ENCODE results near the gene OR6X1.

The OR6X1 gene

DNA sequence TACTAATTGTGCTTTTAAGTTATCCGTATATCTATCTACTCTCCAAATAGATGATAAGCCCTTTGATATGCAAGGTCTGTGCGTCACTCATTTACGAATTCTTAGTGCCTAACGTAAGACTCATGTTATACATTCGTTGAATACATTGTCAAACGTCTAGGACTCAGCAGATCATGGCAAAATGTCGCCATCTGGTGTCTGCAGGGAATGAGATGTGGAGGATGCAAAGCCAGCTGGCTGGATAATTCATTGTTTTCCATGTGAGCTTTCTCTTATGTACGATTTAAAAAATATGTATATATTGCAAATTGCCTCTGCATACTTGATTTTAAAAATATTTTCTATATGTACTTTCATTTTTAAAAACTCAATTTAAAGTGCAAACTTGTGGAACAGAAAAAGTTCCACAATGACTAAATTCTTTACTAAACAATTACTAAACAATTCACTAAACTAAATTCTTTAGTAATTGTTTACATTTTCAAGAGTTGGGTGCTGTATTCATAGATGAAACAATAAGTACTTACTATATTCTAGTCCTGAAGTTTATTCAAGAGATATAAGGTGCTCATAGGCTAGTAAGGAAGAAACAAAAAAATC is 46.6 kb downstream of the OR6X1 start:
- H3K27ac ChIP-seq (ENCODE audit: low read depth, low read length): no peak overlapping the region
- H3K9me3 ChIP-seq (ENCODE audit: control insufficient read depth in 5 of 5, low read length in 5 of 5): no peaks in the 10 kb centered on the region
- peaks cover 0 to 3% (median 0%) of the 10 kb centered on the region in 5 donors for H3K4me1 ChIP-seq (ENCODE audit: control insufficient read depth in 5 of 5, insufficient read depth in 5 of 5, low read length in 5 of 5)
- no peaks in the 10 kb centered on the region for H3K36me3 ChIP-seq (ENCODE audit: control insufficient read depth in 5 of 5, insufficient read depth in 5 of 5, low read length in 5 of 5)
- no peak overlapping the region for H3K4me3 ChIP-seq (ENCODE audit: low read depth in 1 of 5, low read length in 5 of 5)
- H3K27me3 ChIP-seq (ENCODE audit: control insufficient read depth in 5 of 5, insufficient read depth in 4 of 5, low read length in 5 of 5): peaks cover 0 to 4% (median 0%) of the 10 kb centered on the region in 5 donors
- no peak overlapping the region for H3K9ac ChIP-seq (ENCODE audit: low read length in 5 of 5)

DNA sequence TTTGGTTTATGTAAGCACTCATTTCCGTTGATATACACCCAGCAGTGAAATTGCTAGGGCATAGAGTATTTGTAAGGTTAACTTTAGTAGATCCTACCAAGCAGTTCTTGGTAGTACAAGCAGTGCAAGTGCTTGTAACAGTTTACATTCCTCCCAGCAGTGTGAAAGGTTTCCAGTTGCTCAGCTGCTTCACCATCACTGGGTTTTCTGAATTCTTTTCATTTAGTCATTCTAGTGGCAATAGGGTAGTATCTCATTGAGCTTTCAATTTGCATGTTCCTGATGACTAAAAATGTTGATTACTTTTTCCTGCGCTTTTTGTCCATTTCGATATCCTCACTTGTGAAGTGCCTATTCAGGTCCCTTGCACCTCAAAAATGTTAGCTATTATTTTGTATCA is 47.1 kb downstream of the OR6X1 start:
- no peak overlapping the region for H3K4me3 ChIP-seq (ENCODE audit: low read depth in 1 of 5, low read length in 5 of 5)
- peaks cover 0 to 4% (median 0%) of the 10 kb centered on the region in 5 donors for H3K27me3 ChIP-seq (ENCODE audit: control insufficient read depth in 5 of 5, insufficient read depth in 4 of 5, low read length in 5 of 5)
- H3K4me1 ChIP-seq (ENCODE audit: control insufficient read depth in 5 of 5, insufficient read depth in 5 of 5, low read length in 5 of 5): peaks cover 0 to 3% (median 0%) of the 10 kb centered on the region in 5 donors
- no peaks in the 10 kb centered on the region for H3K9me3 ChIP-seq (ENCODE audit: control insufficient read depth in 5 of 5, low read length in 5 of 5)
- H3K27ac ChIP-seq (ENCODE audit: low read depth, low read length): no peak overlapping the region
- H3K9ac ChIP-seq (ENCODE audit: low read length in 5 of 5): no peak overlapping the region
- H3K36me3 ChIP-seq (ENCODE audit: control insufficient read depth in 5 of 5, insufficient read depth in 5 of 5, low read length in 5 of 5): no peaks in the 10 kb centered on the region

DNA sequence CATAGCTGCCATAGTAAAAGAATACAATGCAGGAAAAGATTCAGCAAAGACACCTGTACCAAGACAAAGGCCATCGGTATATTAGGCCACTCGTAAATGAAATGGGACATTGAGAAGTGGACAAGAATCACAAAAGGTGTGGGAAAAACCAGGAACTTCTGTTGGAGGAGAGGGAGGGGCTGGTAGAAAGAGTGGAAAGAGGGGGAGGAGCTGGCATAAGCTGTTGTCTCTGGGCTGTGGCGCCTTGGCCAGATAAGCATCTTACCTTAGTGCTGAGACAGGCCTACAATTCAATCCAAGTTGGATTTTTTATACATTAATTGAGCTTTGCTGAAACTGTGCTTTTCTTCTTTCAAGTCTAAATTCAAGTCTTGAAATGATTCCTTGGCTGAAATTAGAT is 50.0 kb downstream of the OR6X1 start:
- no peaks in the 10 kb centered on the region for H3K9me3 ChIP-seq (ENCODE audit: control insufficient read depth in 5 of 5, low read length in 5 of 5)
- no peak overlapping the region for H3K9ac ChIP-seq (ENCODE audit: low read length in 5 of 5)
- no peak overlapping the region for H3K27ac ChIP-seq (ENCODE audit: low read depth, low read length)
- H3K27me3 ChIP-seq (ENCODE audit: control insufficient read depth in 5 of 5, insufficient read depth in 4 of 5, low read length in 5 of 5): peaks cover 0 to 6% (median 0%) of the 10 kb centered on the region in 5 donors
- H3K4me3 ChIP-seq (ENCODE audit: low read depth in 1 of 5, low read length in 5 of 5): no peak overlapping the region
- peaks cover 0 to 6% (median 0%) of the 10 kb centered on the region in 5 donors for H3K4me1 ChIP-seq (ENCODE audit: control insufficient read depth in 5 of 5, insufficient read depth in 5 of 5, low read length in 5 of 5)
- H3K36me3 ChIP-seq (ENCODE audit: control insufficient read depth in 5 of 5, insufficient read depth in 5 of 5, low read length in 5 of 5): no peaks in the 10 kb centered on the region

Measured in subcutaneous abdominal adipose tissue (tissue), 5 donors.